ENCODE data around the gene TSC22D2.

Gene TSC22D2

GRCh38 chr3:150408221-150409124 is at the start of gene TSC22D2:
Gene TSC22D2 (plus strand): TSS chr3:150408298. CDS start chr3:150409351, 1,053 bp downstream.
- peak; percentile 99 for DNase-seq
- Mint-ChIP-seq H3K4me1 (ENCODE audit: low read depth) (peaks cover 32% of the 10 kb centered on the region), H3K36me3 (ENCODE audit: low read depth) (peaks cover 36% of the 10 kb centered on the region), H3K9me3 (no peaks in the 10 kb centered on the region), H3K4me3 (peak within 1 kb of the TSS; percentile 96), H3K27me3 (no peaks in the 10 kb centered on the region), H3K27ac (peak within 1 kb of the TSS; percentile 96)

DNA sequence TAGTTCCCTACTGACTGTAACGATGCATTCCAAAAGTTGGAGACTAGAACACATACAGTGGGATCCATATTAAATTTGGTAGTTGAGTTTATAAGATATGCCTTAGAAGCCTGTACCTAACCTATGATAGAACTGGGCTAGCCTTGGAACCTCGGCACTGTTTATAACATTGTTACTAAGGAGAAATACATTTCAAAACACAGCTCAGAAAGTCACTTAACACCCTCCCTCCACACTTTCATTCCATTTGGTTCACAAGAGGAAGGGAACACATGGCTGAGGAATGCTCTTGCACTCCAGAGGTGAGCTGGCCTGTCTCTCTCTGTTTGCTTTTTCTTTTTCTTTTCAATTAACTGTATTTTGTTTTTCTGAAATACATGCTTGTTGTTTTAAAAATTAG is 48.7 kb upstream of the TSC22D2 start:
- H3K36me3 Mint-ChIP-seq (ENCODE audit: low read depth) = no peaks in the 10 kb centered on the region
- no peaks in the 10 kb centered on the region for H3K4me1 Mint-ChIP-seq (ENCODE audit: low read depth)
- H3K9me3 Mint-ChIP-seq = no peaks in the 10 kb centered on the region
- H3K4me3 Mint-ChIP-seq = no peak overlapping the region
- H3K27me3 Mint-ChIP-seq = no peaks in the 10 kb centered on the region
- DNase-seq = no peak
- H3K27ac Mint-ChIP-seq = no peak overlapping the region

DNA sequence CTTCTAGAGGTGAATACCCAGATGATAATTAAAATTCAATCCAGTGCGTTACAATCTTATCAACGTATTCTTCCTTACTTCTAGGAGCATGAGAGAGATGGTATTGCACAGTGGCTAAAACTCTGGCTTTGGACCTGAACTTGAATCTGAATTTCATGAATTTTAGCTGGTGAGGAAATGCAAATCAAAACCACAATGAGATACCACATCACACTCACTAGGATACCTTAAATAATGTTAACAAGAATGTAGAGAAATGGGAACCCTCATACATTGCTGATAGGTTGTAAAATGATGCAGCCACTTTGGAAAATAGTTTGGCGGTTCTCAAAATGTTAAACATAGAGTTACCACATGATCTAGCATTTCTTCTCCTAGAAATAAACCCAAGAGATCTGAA is 47.1 kb upstream of the TSC22D2 start:
- no peak for DNase-seq
- H3K27me3 Mint-ChIP-seq = no peaks in the 10 kb centered on the region
- H3K4me1 Mint-ChIP-seq (ENCODE audit: low read depth) = no peaks in the 10 kb centered on the region
- H3K36me3 Mint-ChIP-seq (ENCODE audit: low read depth) = no peaks in the 10 kb centered on the region
- H3K9me3 Mint-ChIP-seq = no peaks in the 10 kb centered on the region
- no peak overlapping the region for H3K4me3 Mint-ChIP-seq
- H3K27ac Mint-ChIP-seq = no peak overlapping the region

DNA sequence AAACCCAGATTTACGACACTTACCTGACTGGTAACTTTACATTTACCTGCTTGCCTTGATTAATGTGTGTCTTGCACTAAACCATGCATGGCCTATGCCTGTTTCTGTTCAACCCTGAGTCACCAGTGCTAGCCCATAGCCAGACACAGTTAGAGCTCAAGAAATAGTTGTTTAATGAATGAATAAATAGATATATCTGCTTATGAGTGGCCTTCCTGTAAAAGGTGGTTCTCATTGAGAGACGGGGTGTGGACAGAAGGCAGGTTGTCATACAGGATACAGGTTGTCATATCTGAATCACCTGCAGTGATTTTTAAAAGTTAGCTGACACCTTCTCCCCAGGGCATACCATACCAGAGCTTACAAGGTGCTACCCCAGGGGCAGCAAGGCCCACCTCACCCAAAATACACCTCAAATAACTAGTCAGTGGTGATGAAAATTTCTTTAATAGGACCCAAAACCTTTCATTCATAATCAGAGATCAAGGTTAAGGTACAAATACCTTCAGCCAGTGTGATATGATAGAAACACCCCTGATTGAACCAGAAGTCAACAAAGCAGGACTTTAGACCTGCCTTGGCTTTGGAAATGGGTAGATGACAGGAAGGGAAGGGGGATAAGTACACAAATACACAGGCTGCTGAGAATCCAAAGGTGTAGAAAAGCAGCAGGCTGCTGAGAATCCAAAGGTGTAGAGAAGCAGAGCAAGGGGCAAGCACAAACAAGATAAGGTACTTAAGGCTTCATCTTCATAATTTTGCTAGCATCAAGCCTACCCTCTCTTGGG is 45.4 kb upstream of the TSC22D2 start:
- Mint-ChIP-seq H3K9me3 (no peaks in the 10 kb centered on the region), H3K27ac (no peak overlapping the region), H3K36me3 (ENCODE audit: low read depth) (no peaks in the 10 kb centered on the region), H3K4me3 (no peak overlapping the region), H3K27me3 (no peaks in the 10 kb centered on the region), H3K4me1 (ENCODE audit: low read depth) (no peaks in the 10 kb centered on the region)
- no peak for DNase-seq

DNA sequence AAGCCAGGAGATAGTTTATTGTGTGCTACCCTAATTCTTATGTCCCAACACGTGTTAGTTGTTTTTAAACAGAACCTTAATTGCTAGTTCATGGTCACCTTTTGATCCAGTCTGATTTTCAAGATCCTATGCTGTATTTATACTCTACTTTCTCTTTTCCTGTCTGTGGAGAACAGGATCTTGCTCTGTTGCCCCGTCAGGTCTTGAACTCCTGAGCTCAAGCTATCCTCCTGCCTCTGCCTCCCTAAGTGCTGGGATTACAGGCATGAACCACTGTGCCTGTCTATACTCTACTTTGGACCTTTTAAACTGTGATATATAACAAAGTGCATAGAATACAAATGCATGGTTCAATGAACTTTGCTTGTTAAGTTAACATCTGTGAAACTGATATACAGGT is 44.7 kb upstream of the TSC22D2 start:
- H3K4me3 Mint-ChIP-seq = no peak overlapping the region
- no peaks in the 10 kb centered on the region for H3K36me3 Mint-ChIP-seq (ENCODE audit: low read depth)
- H3K27ac Mint-ChIP-seq = no peak overlapping the region

DNA sequence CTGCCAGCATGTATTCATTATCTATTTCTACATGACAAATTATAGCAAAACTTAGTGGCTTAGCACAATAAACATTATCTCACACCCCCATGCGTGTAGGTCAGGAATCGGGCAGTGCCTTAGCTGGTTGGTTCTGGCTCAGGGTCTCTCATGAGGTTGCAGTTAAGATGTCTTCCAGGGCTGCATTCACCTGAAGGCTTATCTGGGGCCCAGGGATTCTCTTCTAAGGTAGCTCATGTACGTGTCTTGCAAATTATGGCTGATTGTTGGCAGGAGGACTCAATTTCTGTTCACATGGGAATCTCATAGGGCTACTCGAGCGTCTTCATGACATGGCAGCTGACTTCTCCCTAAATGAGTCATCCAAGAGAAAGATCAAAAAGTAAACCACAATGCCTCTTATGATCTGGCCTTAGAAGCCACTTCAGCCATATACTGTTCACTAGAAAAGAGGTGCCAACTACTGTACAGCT is 42.9 kb upstream of the TSC22D2 start:
- no peaks in the 10 kb centered on the region for H3K36me3 Mint-ChIP-seq (ENCODE audit: low read depth)
- DNase-seq = no peak

More for the DNA sequence above, 44.7 kb upstream of the TSC22D2 start:
- no peaks in the 10 kb centered on the region for H3K27me3 Mint-ChIP-seq
- DNase-seq = no peak
- H3K9me3 Mint-ChIP-seq = no peaks in the 10 kb centered on the region
- H3K4me1 Mint-ChIP-seq (ENCODE audit: low read depth) = no peaks in the 10 kb centered on the region

DNA sequence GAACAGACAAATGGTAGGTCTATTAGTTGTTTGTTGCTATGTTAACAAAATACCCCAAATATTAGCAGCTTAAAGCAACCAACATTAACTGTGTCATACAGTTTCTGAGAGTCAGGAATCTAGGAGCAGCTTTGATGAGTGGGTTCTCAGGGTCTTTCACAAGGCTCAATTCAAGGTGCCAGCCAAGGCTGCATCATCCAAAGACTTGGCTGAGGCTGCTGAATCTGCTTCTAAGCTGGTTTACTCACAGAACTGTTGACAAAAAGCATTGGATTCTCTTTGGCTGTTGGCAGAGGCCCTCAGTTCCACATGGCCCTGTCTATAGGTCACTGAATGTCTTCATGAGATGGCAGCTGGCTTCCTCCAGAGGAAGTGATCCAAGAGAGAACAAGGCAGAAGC is 40.3 kb upstream of the TSC22D2 start:
- Mint-ChIP-seq H3K36me3 (ENCODE audit: low read depth) (no peaks in the 10 kb centered on the region), H3K27ac (no peak overlapping the region), H3K9me3 (no peaks in the 10 kb centered on the region), H3K4me1 (ENCODE audit: low read depth) (peaks cover 1% of the 10 kb centered on the region), H3K4me3 (no peak overlapping the region), H3K27me3 (no peaks in the 10 kb centered on the region)
- DNase-seq = no peak

More for the DNA sequence above, 42.9 kb upstream of the TSC22D2 start:
- Mint-ChIP-seq H3K9me3 (no peaks in the 10 kb centered on the region), H3K4me1 (ENCODE audit: low read depth) (no peaks in the 10 kb centered on the region), H3K27ac (no peak overlapping the region), H3K27me3 (no peaks in the 10 kb centered on the region), H3K4me3 (no peak overlapping the region)

- Mint-ChIP-seq H3K9me3 (no peaks in the 10 kb centered on the region), H3K27ac (no peak overlapping the region), H3K4me1 (ENCODE audit: low read depth) (peaks cover 6% of the 10 kb centered on the region), H3K36me3 (ENCODE audit: low read depth) (no peaks in the 10 kb centered on the region), H3K27me3 (no peaks in the 10 kb centered on the region), H3K4me3 (no peak overlapping the region)
- DNase-seq = no peak
Measured at GRCh38 chr3:150370122-150370602, 37.9 kb upstream of the TSC22D2 start.

DNA sequence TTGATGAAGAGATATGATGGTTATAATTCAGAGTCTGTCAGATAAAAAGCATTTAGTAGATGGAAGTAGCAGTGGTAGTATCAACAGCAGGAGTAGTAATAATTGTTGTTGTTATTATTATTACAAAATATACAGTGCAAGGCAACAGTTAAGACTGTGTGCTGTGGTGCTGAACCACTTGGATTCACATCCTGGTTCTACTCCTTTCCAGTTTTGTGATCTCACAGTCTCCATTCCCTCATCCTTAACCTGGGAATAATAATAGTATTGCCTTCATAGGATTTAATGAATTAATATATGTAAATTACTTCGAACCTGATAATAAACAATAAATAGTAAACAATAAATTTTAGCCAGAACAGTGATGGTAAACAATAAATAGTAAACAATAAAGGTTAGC is 37.1 kb upstream of the TSC22D2 start:
- Mint-ChIP-seq H3K36me3 (ENCODE audit: low read depth) (no peaks in the 10 kb centered on the region), H3K4me1 (ENCODE audit: low read depth) (peaks cover 6% of the 10 kb centered on the region), H3K27ac (no peak overlapping the region), H3K4me3 (no peak overlapping the region), H3K9me3 (no peaks in the 10 kb centered on the region), H3K27me3 (no peaks in the 10 kb centered on the region)
- DNase-seq = no peak

DNA sequence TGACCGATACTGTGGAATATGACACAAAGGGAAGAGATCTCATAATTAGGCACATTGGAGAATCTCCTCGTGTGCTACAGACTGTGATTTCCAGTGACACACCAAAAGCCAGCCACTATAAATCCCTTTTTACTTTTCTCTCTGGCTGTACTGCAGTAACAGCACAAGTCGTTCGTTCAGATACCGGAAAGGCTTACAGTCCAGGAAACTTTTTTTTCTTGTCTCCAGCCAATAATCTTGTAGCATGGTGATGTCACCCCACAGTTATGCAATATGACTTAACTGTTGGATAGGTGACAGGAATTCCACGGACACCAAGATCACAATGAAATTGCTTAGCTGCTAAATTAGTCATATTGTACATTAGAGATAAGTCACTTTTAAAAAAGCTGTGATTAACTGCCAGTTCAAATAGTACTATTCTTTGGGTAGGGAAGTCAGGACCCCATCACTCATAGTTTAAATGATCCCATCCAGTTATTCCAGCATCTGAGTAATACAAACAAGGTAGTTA is 36.3 kb upstream of the TSC22D2 start:
- H3K4me3 Mint-ChIP-seq = no peak overlapping the region
- DNase-seq = no peak

DNA sequence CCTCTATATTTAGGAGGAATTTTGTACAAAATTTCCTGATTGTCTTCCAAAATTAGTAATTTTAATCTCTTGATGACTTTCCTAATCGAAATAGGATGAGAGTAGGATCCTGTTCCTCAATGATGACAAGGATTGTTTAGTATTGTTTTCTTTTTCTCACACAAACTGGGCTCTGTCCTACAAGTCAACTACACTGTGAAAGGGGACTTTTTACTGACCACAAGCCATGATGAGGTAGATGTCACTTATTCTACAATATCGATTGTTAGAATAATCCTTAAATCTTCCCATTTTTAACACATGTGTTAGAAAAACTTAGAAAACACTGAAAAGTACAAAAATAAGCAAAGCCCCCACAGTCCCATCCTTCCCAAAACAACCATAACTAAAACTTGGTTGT is 35.8 kb upstream of the TSC22D2 start:
- H3K4me1 Mint-ChIP-seq (ENCODE audit: low read depth) = peaks cover 6% of the 10 kb centered on the region

More for the DNA sequence above, 36.3 kb upstream of the TSC22D2 start:
- Mint-ChIP-seq H3K4me1 (ENCODE audit: low read depth) (peaks cover 6% of the 10 kb centered on the region), H3K27me3 (no peaks in the 10 kb centered on the region), H3K36me3 (ENCODE audit: low read depth) (no peaks in the 10 kb centered on the region), H3K9me3 (no peaks in the 10 kb centered on the region), H3K27ac (no peak overlapping the region)

GRCh38 chr3:150372722-150373121 is 35.4 kb upstream of the TSC22D2 start:
- Mint-ChIP-seq H3K4me1 (ENCODE audit: low read depth) (peaks cover 6% of the 10 kb centered on the region), H3K27ac (no peak overlapping the region), H3K27me3 (no peaks in the 10 kb centered on the region), H3K9me3 (no peaks in the 10 kb centered on the region), H3K4me3 (no peak overlapping the region), H3K36me3 (ENCODE audit: low read depth) (no peaks in the 10 kb centered on the region)
- no peak for DNase-seq

More for the DNA sequence above, 35.8 kb upstream of the TSC22D2 start:
- no peak for DNase-seq
- Mint-ChIP-seq H3K36me3 (ENCODE audit: low read depth) (no peaks in the 10 kb centered on the region), H3K4me3 (no peak overlapping the region), H3K27me3 (no peaks in the 10 kb centered on the region), H3K27ac (no peak overlapping the region), H3K9me3 (no peaks in the 10 kb centered on the region)

DNA sequence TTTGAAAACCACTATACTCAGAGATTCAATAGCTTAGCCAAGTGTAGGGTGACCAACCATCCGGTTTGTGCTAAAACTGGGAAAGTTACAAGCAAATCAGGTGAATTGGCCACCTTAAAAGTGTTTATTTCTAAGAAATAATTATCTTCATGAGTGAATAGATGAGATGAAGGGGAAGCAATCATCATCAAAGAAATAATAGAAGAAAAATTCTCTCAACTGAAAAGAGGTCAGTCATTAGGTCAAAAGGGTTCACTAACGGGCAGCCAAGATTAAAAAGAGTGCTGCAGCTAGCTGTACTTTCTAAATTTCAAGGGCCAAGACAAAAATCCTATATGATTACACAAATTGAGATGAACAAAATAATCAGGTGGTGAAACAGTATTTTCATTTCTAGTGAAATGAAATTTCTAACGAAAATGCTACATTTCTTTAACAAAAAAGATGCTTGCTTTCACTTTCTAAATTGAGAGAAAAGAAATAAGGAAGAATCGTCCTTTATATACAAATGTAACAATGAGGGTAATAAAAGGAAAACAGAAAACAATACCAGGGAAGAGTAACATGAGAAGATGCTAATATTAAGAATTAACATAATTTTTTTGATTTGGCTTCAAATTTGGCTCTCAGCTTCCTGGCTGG is 34.7 kb upstream of the TSC22D2 start:
- no peaks in the 10 kb centered on the region for H3K9me3 Mint-ChIP-seq
- no peaks in the 10 kb centered on the region for H3K36me3 Mint-ChIP-seq (ENCODE audit: low read depth)
- DNase-seq = no peak
- H3K27me3 Mint-ChIP-seq = no peaks in the 10 kb centered on the region
- no peak overlapping the region for H3K4me3 Mint-ChIP-seq
- no peak overlapping the region for H3K27ac Mint-ChIP-seq
- peaks cover 10% of the 10 kb centered on the region for H3K4me1 Mint-ChIP-seq (ENCODE audit: low read depth)

DNA sequence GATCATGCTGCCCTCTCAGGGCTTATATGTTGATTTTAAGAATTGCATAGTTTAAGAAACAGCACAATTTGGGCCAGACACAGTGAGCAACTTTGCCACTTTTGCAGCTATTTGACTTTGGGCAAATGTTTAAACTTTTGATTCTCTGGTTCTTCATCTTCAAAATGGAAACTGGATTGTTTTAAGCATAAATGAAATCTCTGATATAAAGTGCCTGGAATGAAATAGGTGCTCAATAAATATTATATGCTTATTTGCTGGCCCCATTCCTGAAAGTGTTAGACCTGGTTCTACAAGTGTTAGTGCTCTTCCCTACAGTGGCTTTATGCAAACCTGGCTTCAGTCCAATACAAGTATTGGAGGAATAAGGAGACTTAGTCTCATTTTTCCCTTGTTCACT is 33.1 kb upstream of the TSC22D2 start:
- Mint-ChIP-seq H3K4me3 (no peak overlapping the region), H3K36me3 (ENCODE audit: low read depth) (no peaks in the 10 kb centered on the region), H3K9me3 (no peaks in the 10 kb centered on the region), H3K27ac (no peak overlapping the region), H3K27me3 (no peaks in the 10 kb centered on the region), H3K4me1 (ENCODE audit: low read depth) (peaks cover 10% of the 10 kb centered on the region)
- DNase-seq = no peak

All from activated T-cell treated with anti-CD3 and anti-CD28 coated beads, Interleukin-2, amount 50 U/mL, for 24 hours (primary cell).